ENCODE measurements around the gene DUS4L.

Gene DUS4L

GRCh38 chr7:107543338-107543993 is 20.3 kb upstream of the DUS4L start:
- H3K9ac ChIP-seq (ENCODE audit: low read depth, low read length, poor library complexity), result no peak overlapping the region
- peaks cover 3 to 39% of the 10 kb centered on the region in 2 donors for H3K9me3 ChIP-seq (replicated peaks in 1 of 2; ENCODE audit: control insufficient read depth in 2 of 2, insufficient read depth in 1 of 2, low read depth in 1 of 2, low read length in 2 of 2)
- no peak overlapping the region for H3K4ac ChIP-seq (ENCODE audit: low read length)
- H3K4me1 ChIP-seq (ENCODE audit: control insufficient read depth in 2 of 2, insufficient read depth in 1 of 2, low read depth in 1 of 2, low read length in 2 of 2), result no peaks in the 10 kb centered on the region
- H3K79me1 ChIP-seq (ENCODE audit: low read depth, low read length), result peaks cover 9% of the 10 kb centered on the region
- H3K23ac ChIP-seq (ENCODE audit: low read depth, low read length, poor library complexity), result peak overlapping the region; percentile 0
- H3K18ac ChIP-seq (ENCODE audit: low read length), result no peak overlapping the region
- no peak overlapping the region for H3K27ac ChIP-seq (replicated peaks; ENCODE audit: low read length)
- no peak overlapping the region for H4K8ac ChIP-seq (ENCODE audit: low read depth, low read length)
- peaks cover 7 to 56% of the 10 kb centered on the region in 2 donors for H3K36me3 ChIP-seq (replicated peaks in 1 of 2; ENCODE audit: control insufficient read depth in 2 of 2, insufficient read depth in 2 of 2, low read length in 2 of 2)
- H2BK12ac ChIP-seq (ENCODE audit: low read length), result no peak overlapping the region
- H3K27me3 ChIP-seq (ENCODE audit: control insufficient read depth in 3 of 3, insufficient read depth in 3 of 3, low read depth in 1 of 3, low read length in 3 of 3), result no peaks in the 10 kb centered on the region
- no peak overlapping the region for H2BK15ac ChIP-seq (ENCODE audit: low read length)
- H2BK120ac ChIP-seq (ENCODE audit: low read depth, low read length), result no peak overlapping the region
- H3K4me3 ChIP-seq (ENCODE audit: low read length in 2 of 2), result no peak overlapping the region
- H3K14ac ChIP-seq (ENCODE audit: low read length), result no peak overlapping the region
- H2AFZ ChIP-seq (ENCODE audit: low read length), result no peak overlapping the region
- H2AK5ac ChIP-seq (ENCODE audit: low read depth, low read length), result no peak overlapping the region
- no peak for DNase-seq (ENCODE audit: low spot score)
- H2BK5ac ChIP-seq (ENCODE audit: low read length), result peak overlapping the region; percentile 84
- no CpG with 5 or more reads among the region's 5 CpGs for WGBS, 2 donors (ENCODE audit: extremely low coverage in 2 of 2, insufficient read length in 2 of 2, insufficient replicate concordance in 1 of 2)
- H3K4me2 ChIP-seq (ENCODE audit: insufficient read depth, low read length, poor library complexity, severe bottlenecking), result no peak overlapping the region
- H4K91ac ChIP-seq (ENCODE audit: low read depth, low read length, poor library complexity), result no peak overlapping the region

- H3K9me3 ChIP-seq (replicated peaks in 1 of 2; ENCODE audit: control insufficient read depth in 2 of 2, insufficient read depth in 1 of 2, low read depth in 1 of 2, low read length in 2 of 2), result peaks cover 3 to 39% of the 10 kb centered on the region in 2 donors
- peaks cover 7 to 56% of the 10 kb centered on the region in 2 donors for H3K36me3 ChIP-seq (replicated peaks in 1 of 2; ENCODE audit: control insufficient read depth in 2 of 2, insufficient read depth in 2 of 2, low read length in 2 of 2)
- H2BK15ac ChIP-seq (ENCODE audit: low read length), result no peak overlapping the region
- no peak overlapping the region for H3K18ac ChIP-seq (ENCODE audit: low read length)
- H2BK12ac ChIP-seq (ENCODE audit: low read length), result no peak overlapping the region
- no peak overlapping the region for H3K23ac ChIP-seq (ENCODE audit: low read depth, low read length, poor library complexity)
- no peak overlapping the region for H3K14ac ChIP-seq (ENCODE audit: low read length)
- no peak overlapping the region for H4K91ac ChIP-seq (ENCODE audit: low read depth, low read length, poor library complexity)
- no peak for DNase-seq (ENCODE audit: low spot score)
- H3K27me3 ChIP-seq (ENCODE audit: control insufficient read depth in 3 of 3, insufficient read depth in 3 of 3, low read depth in 1 of 3, low read length in 3 of 3), result no peaks in the 10 kb centered on the region
- H3K4me2 ChIP-seq (ENCODE audit: insufficient read depth, low read length, poor library complexity, severe bottlenecking), result no peak overlapping the region
- no peaks in the 10 kb centered on the region for H3K4me1 ChIP-seq (ENCODE audit: control insufficient read depth in 2 of 2, insufficient read depth in 1 of 2, low read depth in 1 of 2, low read length in 2 of 2)
- H2AK5ac ChIP-seq (ENCODE audit: low read depth, low read length), result no peak overlapping the region
- no CpG with 5 or more reads among the region's 4 CpGs for WGBS, 2 donors (ENCODE audit: extremely low coverage in 2 of 2, insufficient read length in 2 of 2, insufficient replicate concordance in 1 of 2)
- H4K8ac ChIP-seq (ENCODE audit: low read depth, low read length), result no peak overlapping the region
- no peak overlapping the region for H3K4ac ChIP-seq (ENCODE audit: low read length)
- no peak overlapping the region for H2BK120ac ChIP-seq (ENCODE audit: low read depth, low read length)
- H3K9ac ChIP-seq (ENCODE audit: low read depth, low read length, poor library complexity), result no peak overlapping the region
- no peak overlapping the region for H2AFZ ChIP-seq (ENCODE audit: low read length)
- H3K4me3 ChIP-seq (ENCODE audit: low read length in 2 of 2), result no peak overlapping the region
- H2BK5ac ChIP-seq (ENCODE audit: low read length), result no peak overlapping the region
- peaks cover 9% of the 10 kb centered on the region for H3K79me1 ChIP-seq (ENCODE audit: low read depth, low read length)
- no peak overlapping the region for H3K27ac ChIP-seq (replicated peaks; ENCODE audit: low read length)
Measured at GRCh38 chr7:107544848-107545591, 18.8 kb upstream of the DUS4L start.

- no peak overlapping the region for H2AFZ ChIP-seq (ENCODE audit: low read length)
- no peak overlapping the region for H2BK15ac ChIP-seq (ENCODE audit: low read length)
- H3K23ac ChIP-seq (ENCODE audit: low read depth, low read length, poor library complexity), result no peak overlapping the region
- no peak overlapping the region for H2BK5ac ChIP-seq (ENCODE audit: low read length)
- H4K91ac ChIP-seq (ENCODE audit: low read depth, low read length, poor library complexity), result no peak overlapping the region
- H3K9ac ChIP-seq (ENCODE audit: low read depth, low read length, poor library complexity), result no peak overlapping the region
- H3K79me1 ChIP-seq (ENCODE audit: low read depth, low read length), result no peaks in the 10 kb centered on the region
- H2BK120ac ChIP-seq (ENCODE audit: low read depth, low read length), result no peak overlapping the region
- H3K4me3 ChIP-seq (ENCODE audit: low read length in 2 of 2), result no peak overlapping the region
- H3K18ac ChIP-seq (ENCODE audit: low read length), result no peak overlapping the region
- H3K9me3 ChIP-seq (replicated peaks in 1 of 2; ENCODE audit: control insufficient read depth in 2 of 2, insufficient read depth in 1 of 2, low read depth in 1 of 2, low read length in 2 of 2), result peaks cover 0 to 4% of the 10 kb centered on the region in 2 donors
- H3K4me1 ChIP-seq (ENCODE audit: control insufficient read depth in 2 of 2, insufficient read depth in 1 of 2, low read depth in 1 of 2, low read length in 2 of 2), result no peaks in the 10 kb centered on the region
- no CpG with 5 or more reads among the region's 1 CpG for WGBS, 2 donors (ENCODE audit: extremely low coverage in 2 of 2, insufficient read length in 2 of 2, insufficient replicate concordance in 1 of 2)
- no peak overlapping the region for H2BK12ac ChIP-seq (ENCODE audit: low read length)
- no peak for DNase-seq (ENCODE audit: low spot score)
- H3K27ac ChIP-seq (replicated peaks; ENCODE audit: low read length), result no peak overlapping the region
- H3K27me3 ChIP-seq (ENCODE audit: control insufficient read depth in 3 of 3, insufficient read depth in 3 of 3, low read depth in 1 of 3, low read length in 3 of 3), result no peaks in the 10 kb centered on the region
- H2AK5ac ChIP-seq (ENCODE audit: low read depth, low read length), result no peak overlapping the region
- H3K4me2 ChIP-seq (ENCODE audit: insufficient read depth, low read length, poor library complexity, severe bottlenecking), result no peak overlapping the region
- no peak overlapping the region for H3K14ac ChIP-seq (ENCODE audit: low read length)
- H3K4ac ChIP-seq (ENCODE audit: low read length), result no peak overlapping the region
- H4K8ac ChIP-seq (ENCODE audit: low read depth, low read length), result no peak overlapping the region
- peaks cover 3 to 69% of the 10 kb centered on the region in 2 donors for H3K36me3 ChIP-seq (replicated peaks in 1 of 2; ENCODE audit: control insufficient read depth in 2 of 2, insufficient read depth in 2 of 2, low read length in 2 of 2)
Measured at GRCh38 chr7:107551936-107552335, 11.8 kb upstream of the DUS4L start.

GRCh38 chr7:107555893-107556292 is 7.9 kb upstream of the DUS4L start:
- H2BK120ac ChIP-seq (ENCODE audit: low read depth, low read length), result no peak overlapping the region
- no peak overlapping the region for H3K23ac ChIP-seq (ENCODE audit: low read depth, low read length, poor library complexity)
- no peak overlapping the region for H3K18ac ChIP-seq (ENCODE audit: low read length)
- no peak overlapping the region for H4K8ac ChIP-seq (ENCODE audit: low read depth, low read length)
- H4K91ac ChIP-seq (ENCODE audit: low read depth, low read length, poor library complexity), result no peak overlapping the region
- peaks cover 0 to 65% of the 10 kb centered on the region in 2 donors for H3K36me3 ChIP-seq (replicated peaks in 1 of 2; ENCODE audit: control insufficient read depth in 2 of 2, insufficient read depth in 2 of 2, low read length in 2 of 2)
- H3K4me3 ChIP-seq (ENCODE audit: low read length in 2 of 2), result no peak overlapping the region
- no peak overlapping the region for H2AFZ ChIP-seq (ENCODE audit: low read length)
- no peak overlapping the region for H2BK5ac ChIP-seq (ENCODE audit: low read length)
- H3K4me1 ChIP-seq (ENCODE audit: control insufficient read depth in 2 of 2, insufficient read depth in 1 of 2, low read depth in 1 of 2, low read length in 2 of 2), result no peaks in the 10 kb centered on the region
- H3K4me2 ChIP-seq (ENCODE audit: insufficient read depth, low read length, poor library complexity, severe bottlenecking), result no peak overlapping the region
- H2BK12ac ChIP-seq (ENCODE audit: low read length), result no peak overlapping the region
- H3K4ac ChIP-seq (ENCODE audit: low read length), result no peak overlapping the region
- DNase-seq (ENCODE audit: low spot score), result no peak
- no peak overlapping the region for H3K27ac ChIP-seq (replicated peaks; ENCODE audit: low read length)
- no CpG with 5 or more reads among the region's 3 CpGs for WGBS, 2 donors (ENCODE audit: extremely low coverage in 2 of 2, insufficient read length in 2 of 2, insufficient replicate concordance in 1 of 2)
- H3K27me3 ChIP-seq (ENCODE audit: control insufficient read depth in 3 of 3, insufficient read depth in 3 of 3, low read depth in 1 of 3, low read length in 3 of 3), result no peaks in the 10 kb centered on the region
- H2AK5ac ChIP-seq (ENCODE audit: low read depth, low read length), result no peak overlapping the region
- H3K9ac ChIP-seq (ENCODE audit: low read depth, low read length, poor library complexity), result no peak overlapping the region
- H2BK15ac ChIP-seq (ENCODE audit: low read length), result no peak overlapping the region
- H3K14ac ChIP-seq (ENCODE audit: low read length), result no peak overlapping the region
- no peaks in the 10 kb centered on the region for H3K79me1 ChIP-seq (ENCODE audit: low read depth, low read length)
- H3K9me3 ChIP-seq (replicated peaks in 1 of 2; ENCODE audit: control insufficient read depth in 2 of 2, insufficient read depth in 1 of 2, low read depth in 1 of 2, low read length in 2 of 2), result no peaks in the 10 kb centered on the region
